NCI-H2081 (cell line): Measurements from ENCODE around the gene ERC2.
"Not testable (repeated sequence)": the region's sequence is repeated elsewhere in the genome, so short reads cannot be mapped to it uniquely, and the experiment has no call there.

Experiments
- DNase-seq, 2 experiments: peaks; one replicate each; lab custom pipeline; 2025; lab: John Stamatoyannopoulos, UW

ERC2 gene

GRCh38 chr3:56119575-56120349 lies 348.5 kb downstream of the ERC2 start:
- DNase-seq: no peak

- DNase-seq: no peak
These were observed 349.3 kb downstream of the ERC2 start for GRCh38 chr3:56118968-56119367.

GRCh38 chr3:56115698-56116097 lies 352.6 kb downstream of the ERC2 start:
- no peak for DNase-seq

- DNase-seq: no peak
These were observed 353.1 kb downstream of the ERC2 start for GRCh38 chr3:56115199-56115598.

- no peak for DNase-seq
These were observed 354.4 kb downstream of the ERC2 start for GRCh38 chr3:56113908-56114307.

GRCh38 chr3:56113231-56113630 lies 355.0 kb downstream of the ERC2 start:
- no peak for DNase-seq

GRCh38 chr3:56111606-56112304 lies 356.5 kb downstream of the ERC2 start:
- no peak for DNase-seq

- no peak for DNase-seq
These were observed 357.4 kb downstream of the ERC2 start for GRCh38 chr3:56110886-56111285.

- DNase-seq: no peak
These were observed 361.1 kb downstream of the ERC2 start for GRCh38 chr3:56107157-56107556.

- no peak for DNase-seq
These were observed 366.2 kb downstream of the ERC2 start for GRCh38 chr3:56102032-56102431.

GRCh38 chr3:56101576-56101975 lies 366.7 kb downstream of the ERC2 start:
- no peak for DNase-seq

GRCh38 chr3:56096999-56097398 lies 371.3 kb downstream of the ERC2 start:
- DNase-seq: no peak

- no peak for DNase-seq
These were observed 374.1 kb downstream of the ERC2 start for GRCh38 chr3:56094170-56094569.

GRCh38 chr3:56089739-56090138 lies 378.5 kb downstream of the ERC2 start:
- DNase-seq: no peak

- DNase-seq: no peak
These were observed 380.7 kb downstream of the ERC2 start for GRCh38 chr3:56087451-56088053.

GRCh38 chr3:56086355-56086754 lies 381.9 kb downstream of the ERC2 start:
- DNase-seq: no peak

- no peak for DNase-seq
These were observed 387.0 kb downstream of the ERC2 start for GRCh38 chr3:56081246-56081645.

GRCh38 chr3:56076746-56077145 lies 391.5 kb downstream of the ERC2 start:
- DNase-seq: no peak

- DNase-seq: no peak
These were observed 393.2 kb downstream of the ERC2 start for GRCh38 chr3:56075089-56075488.

GRCh38 chr3:56069766-56070165 lies 398.5 kb downstream of the ERC2 start:
- DNase-seq: no peak

GRCh38 chr3:56066405-56066804 lies 401.9 kb downstream of the ERC2 start:
- not testable (repeated sequence) for DNase-seq

GRCh38 chr3:56064684-56065083 lies 403.6 kb downstream of the ERC2 start:
- DNase-seq: no peak

GRCh38 chr3:56061279-56061626 lies 407.0 kb downstream of the ERC2 start:
- DNase-seq: no peak
